ENCODE data around the gene NBPF12.
"Not testable (repeated sequence)": the region's sequence is repeated elsewhere in the genome, so short reads cannot be mapped to it uniquely, and the experiment has no call there.

The NBPF12 gene, protein sequence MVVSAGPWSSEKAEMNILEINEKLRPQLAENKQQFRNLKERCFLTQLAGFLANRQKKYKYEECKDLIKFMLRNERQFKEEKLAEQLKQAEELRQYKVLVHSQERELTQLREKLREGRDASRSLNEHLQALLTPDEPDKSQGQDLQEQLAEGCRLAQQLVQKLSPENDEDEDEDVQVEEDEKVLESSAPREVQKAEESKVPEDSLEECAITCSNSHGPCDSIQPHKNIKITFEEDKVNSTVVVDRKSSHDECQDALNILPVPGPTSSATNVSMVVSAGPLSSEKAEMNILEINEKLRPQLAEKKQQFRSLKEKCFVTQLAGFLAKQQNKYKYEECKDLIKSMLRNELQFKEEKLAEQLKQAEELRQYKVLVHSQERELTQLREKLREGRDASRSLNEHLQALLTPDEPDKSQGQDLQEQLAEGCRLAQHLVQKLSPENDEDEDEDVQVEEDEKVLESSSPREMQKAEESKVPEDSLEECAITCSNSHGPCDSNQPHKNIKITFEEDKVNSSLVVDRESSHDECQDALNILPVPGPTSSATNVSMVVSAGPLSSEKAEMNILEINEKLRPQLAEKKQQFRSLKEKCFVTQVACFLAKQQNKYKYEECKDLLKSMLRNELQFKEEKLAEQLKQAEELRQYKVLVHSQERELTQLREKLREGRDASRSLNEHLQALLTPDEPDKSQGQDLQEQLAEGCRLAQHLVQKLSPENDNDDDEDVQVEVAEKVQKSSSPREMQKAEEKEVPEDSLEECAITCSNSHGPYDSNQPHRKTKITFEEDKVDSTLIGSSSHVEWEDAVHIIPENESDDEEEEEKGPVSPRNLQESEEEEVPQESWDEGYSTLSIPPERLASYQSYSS (N-terminal part only)

DNA sequence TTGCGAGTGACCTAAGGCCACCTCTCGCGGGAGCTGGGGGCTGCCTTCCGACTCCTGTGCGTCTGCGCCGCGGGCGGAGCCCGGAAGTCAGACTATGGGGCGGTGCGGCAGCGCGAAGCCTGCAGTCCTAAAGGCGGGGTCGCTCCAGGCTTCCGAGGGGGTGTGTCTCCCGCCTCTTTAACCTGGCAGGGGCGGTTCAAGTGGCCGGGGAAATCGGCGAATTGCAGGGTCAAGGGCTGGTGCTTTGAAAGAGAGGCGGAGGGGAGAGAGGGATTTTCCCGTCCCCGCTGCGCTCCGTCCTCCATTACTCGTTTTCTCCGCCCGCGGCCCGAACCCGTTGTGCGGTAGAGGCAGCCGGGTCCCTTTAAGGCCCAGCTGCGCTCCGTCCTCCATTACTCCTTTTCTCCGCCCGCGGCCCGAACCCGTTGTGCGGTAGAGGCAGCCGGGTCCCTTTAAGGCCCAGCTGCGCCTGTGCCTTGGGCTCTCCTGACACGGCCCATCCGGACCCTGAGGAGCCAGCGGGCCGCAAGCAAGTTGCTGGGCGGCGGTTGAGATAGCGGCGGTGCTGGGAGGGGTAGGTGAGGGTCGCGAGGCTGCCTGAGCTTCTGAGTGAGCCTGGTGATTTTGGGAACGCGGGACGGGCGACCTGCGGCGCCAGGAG, at the start of gene NBPF12:
TSS of gene NBPF12 (plus strand) at position 83 of the 661 bp plus-strand sequence. CDS start 21,820 bp downstream, outside the sequence.
- peak; percentile 94 for DNase-seq

DNA sequence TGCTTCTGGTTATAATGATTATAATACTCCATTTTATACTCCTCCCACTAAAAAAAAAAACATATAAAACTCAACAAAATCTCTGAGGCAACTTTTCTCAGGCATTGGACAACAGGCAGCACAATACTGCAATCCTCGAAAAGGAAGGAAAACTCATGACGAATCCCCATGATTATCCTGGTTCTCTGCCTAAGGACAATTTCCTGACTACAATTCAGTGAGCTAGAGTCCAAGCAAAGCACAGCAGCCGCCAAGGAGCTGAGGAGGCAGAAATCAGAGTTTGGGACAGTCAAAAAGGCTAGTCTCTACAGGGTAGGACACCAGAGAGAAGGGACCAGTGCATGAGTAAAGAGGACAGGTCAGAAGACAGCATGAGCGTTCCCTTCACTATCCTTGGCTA, 46.8 kb upstream of the NBPF12 start:
- not testable (repeated sequence) for DNase-seq

DNA sequence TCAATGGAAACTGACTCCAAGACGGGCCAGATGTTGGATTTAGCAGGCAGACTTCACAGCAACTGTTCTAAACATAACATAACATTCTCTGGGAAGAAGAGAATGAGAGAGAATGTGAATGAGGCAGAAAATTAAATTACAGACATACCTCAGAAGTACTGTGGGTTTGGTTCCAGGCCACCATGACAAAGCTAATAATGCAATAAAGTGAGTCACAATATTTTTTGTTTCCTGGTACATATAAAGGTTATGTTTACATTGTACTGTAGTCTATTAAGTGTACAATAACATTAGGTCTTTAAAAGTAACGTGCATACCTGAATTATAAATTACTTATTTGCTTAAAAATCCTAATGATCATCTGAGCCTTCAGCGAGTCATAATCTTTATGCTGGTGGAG, 45.8 kb upstream of the NBPF12 start:
- DNase-seq = not testable (repeated sequence)

DNA sequence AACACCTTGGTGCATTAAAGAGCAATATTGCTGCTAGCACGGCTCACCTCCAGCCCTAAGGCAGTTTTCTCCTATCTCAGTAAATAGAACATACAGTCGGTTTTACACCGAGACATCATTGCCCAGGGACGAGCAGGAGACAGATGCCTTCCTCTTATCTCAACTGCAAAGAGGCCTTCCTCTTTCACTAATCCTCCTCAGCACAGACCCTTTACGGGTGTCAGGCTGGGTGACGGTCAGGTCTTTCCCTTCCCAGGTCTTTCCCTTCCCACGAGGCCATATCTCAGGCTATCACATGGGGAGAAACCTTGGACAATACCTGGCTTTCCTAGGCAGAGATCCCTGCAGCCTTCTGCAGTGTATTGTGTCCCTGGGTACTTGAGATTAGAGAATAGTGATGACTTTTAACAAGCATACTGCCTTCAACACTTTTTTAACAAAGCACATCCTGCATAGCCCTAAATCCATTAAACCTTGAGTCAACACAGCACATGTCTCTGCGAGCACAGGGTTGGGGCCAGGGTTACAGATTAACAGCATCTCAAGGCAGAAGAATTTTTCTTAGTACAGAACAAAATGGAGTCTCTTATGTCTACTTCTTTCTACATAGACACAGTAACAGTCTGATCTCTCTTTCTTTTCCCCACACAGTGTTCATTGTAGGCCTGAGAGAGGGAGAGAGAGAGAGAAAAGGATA, 30.4 kb upstream of the NBPF12 start:
- DNase-seq = peak; percentile 20

DNA sequence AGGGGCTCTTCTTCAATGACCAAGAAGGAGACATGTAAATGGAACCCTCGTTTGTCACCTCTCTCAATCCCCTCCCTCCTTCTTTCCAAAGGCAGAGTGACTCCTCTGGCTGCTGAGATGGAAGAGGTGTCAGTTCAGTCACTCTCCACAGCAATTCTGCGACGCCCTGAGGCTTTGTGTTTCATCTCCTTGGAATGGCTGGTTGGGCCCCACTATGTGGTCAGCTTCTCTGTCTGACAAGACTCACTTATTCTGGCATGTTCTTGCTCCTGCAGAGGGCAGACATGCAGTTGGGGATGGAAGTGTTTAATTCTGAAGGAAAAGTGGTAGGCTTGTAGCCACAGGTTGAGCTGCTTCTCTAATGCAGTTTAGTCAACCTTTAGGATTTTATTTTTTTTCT, 25.1 kb upstream of the NBPF12 start:
- DNase-seq = not testable (repeated sequence)

DNA sequence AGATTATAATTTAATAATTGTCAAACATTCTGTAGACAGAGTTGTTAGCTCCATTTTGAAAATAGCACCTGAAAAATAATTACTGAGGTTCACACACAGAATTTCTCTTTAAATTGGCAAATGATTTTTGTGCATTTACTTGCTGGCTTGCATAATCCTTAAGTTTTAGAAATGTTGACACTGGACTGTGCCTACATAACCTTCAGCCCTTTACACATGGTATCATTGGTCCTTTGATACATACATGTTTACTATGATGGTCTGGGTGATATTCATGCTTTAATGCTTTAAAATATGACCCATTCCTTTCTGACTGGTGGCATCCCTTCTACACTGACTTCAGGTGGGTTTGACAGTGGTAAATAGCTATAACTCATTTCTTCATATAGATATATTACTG, 17.3 kb upstream of the NBPF12 start:
- not testable (repeated sequence) for DNase-seq

DNA sequence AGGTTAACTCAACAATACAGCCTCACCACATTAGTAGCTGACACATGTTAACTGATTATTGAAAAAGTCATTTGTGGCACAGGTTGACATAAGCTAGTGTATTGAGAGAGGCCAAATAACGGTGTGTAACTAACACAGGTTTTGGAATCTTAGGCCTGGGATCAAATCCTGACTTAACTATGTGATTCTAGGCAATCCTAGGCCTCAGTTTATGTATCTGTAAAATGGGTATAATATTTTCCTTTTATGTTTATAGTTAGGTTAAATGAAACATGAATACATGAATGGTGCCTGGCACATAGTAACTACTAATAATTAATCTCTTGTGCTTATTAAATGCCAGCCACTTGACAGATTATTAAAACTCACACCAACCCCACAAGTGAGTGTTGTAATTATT, 15.5 kb upstream of the NBPF12 start:
- not testable (repeated sequence) for DNase-seq

DNA sequence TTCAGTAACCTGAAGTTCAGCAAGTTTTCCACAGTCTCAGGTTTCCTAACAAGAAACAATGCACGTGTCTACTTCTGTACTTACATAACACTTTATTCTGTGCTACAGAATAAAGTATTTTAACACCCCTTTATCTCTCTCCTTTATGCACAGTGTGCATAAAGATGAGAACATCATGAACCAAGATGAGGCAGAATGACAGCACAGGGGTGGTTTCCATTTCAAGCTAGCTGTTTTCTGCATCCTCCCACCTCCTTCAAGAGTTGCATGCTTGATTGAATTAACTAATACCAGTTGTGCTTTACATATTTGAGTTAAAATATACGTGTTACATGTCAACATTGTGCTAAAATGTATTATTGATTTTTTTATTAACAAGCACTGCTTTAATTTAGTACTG, 14.0 kb upstream of the NBPF12 start:
- DNase-seq = not testable (repeated sequence)

DNA sequence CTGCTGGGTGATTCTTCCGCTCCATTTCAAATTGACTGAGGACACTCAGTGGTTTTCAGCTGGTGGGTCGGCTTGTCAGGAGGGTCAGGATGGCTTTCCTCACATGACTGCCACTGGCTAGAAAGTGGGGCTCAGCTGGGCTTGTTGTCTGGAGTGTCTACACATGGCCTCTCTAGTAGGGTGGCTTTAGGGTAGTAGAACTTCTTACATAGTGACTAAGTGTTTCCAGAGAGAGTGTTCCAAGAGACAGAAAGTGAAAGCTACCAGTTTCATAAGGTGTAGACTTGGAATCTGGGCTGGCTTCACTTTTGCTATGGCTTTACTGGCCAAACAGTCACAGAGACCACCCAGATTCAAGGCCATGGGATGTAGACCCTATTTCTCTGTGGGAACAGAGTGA, 11.7 kb upstream of the NBPF12 start:
- DNase-seq = not testable (repeated sequence)

DNA sequence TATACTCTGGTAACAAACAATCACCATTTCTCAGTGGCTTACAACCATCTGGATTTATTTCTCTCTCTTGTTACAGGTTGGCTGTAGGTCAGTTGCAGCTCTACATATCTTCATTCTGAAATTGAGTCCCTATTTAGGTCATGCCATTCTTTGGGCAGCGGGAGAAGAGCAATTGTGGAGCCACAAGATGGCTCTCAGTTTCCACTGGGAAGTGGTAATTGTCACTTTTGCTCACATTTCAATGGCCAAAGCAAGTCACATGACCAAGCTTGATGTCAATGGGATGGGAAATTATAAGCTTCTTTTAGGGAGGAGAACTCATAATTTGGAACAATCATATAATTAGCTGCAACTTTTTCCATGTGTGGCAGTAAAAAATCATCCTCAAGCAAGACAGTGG, 7.9 kb upstream of the NBPF12 start:
- DNase-seq = not testable (repeated sequence)

DNA sequence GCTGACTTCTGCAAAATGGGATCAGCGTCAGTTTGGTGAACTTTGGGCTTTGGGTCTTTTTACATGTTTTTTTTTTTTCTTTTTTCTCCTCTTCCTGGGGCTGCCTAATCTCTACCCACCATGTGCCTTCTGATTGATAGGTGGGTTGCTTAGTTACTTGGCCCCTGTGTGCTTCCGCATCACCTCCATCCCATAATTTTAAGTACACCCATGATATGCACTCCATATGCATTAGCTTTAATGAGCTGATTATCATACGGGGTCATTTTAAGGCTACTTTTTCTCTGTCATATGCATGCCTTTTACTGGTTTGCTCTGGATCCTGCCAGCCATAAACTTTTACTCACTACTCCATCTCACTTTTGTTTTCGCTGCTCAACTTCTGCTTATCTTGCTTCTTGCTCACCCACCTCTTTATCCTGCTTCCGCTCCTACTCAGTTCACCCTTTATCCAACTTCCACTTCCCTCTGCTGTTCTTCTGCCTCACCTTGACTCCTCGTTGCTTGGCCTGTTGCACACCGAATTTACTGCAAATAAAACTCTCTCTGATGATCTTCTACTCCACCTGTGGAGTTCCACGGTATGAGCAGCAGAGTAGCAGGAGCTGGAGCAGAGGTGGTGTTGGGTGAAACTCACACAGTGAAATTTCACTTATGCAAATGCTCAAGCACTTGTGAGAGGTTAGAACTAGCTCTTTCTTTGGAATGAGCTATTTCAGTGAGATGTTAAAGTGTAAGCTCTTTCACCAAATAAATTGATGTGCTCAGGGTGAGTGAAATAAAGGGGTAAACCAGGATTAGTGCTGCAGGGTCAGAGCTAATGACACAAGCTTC, 3.5 kb upstream of the NBPF12 start:
- peak; percentile 83 for DNase-seq

DNA sequence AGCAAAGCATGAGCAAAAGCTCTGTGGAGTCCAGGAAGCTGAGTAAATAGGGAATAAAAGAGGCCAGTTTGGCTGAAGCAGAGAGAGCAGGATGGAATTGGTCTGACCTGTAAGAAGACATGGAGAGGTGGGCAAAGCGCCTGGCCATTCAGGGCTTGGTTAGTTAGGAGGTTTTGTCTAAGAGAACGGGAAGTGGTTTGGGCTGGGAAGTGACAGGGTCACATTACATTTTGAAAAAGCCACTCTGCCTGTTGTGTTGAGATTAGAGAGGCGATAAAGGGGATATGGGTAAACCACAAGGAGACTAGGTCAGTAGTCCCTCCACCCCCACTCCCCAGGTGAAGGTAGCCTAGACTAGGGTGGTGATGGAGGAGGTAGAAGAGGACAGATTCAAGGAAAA, 662 bp upstream of the NBPF12 start:
- DNase-seq = not testable (repeated sequence)

DNA sequence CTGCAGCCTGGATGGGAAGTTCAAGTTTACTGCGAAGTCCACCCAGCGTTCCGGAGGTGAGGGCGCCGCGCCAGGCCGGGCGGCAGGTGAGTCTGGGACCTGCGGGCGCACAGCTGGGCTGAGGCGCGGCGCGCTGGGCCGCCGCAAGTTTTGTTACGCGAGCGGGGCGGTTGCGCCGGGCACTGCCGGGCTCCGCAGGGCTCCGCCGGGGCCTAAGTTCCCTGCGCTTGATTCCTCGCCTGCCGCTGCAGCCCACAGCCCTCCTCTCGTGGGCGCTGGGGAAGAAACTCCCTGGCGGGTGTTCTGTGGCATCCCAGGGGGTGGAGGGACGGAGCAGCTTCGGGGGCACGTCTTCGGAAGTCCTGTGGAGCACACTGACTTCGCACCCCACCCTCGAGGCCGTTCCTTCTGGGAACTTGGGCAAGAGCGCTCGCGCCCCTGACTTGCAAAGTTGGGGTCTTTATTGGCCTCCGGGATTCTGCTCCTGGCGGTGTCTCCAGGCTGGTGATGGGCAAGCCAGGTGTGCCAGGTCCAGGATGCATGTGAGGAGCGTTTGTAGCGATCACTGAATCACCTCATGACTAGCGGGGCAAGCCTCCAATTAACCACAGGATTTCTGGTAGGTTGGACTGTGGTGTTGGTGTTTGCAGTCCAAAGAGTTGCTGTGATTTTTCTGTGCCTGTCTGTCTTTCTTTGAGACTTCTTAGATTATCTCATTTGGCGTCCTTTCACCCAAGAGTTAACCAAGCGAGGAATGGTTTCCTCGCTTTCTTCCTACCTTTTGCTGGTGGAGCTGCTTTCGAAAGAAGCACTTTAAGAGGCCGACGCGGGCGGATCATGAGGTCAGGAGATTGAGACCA, 1.0 kb downstream of the NBPF12 start:
- DNase-seq = peak; percentile 33

DNA sequence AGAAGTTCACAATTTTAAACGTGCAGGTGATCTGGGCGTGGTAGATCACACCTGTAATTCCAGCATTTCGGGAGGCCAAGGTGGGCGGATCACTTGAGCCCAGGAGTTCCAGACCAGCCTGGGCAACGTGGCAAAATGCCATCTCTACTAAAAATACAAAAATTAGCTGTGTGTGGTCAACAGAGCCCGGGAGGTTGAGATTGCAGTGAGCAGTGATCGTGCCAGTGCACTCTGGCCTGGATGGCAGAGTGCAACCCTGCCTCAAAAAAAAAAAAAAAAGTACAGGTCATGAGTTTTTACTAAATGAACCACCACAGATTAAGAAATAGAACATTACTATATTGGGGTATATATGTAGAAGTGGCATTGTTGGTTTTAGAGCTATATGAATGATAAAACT, 2.2 kb downstream of the NBPF12 start:
- DNase-seq = not testable (repeated sequence)

DNA sequence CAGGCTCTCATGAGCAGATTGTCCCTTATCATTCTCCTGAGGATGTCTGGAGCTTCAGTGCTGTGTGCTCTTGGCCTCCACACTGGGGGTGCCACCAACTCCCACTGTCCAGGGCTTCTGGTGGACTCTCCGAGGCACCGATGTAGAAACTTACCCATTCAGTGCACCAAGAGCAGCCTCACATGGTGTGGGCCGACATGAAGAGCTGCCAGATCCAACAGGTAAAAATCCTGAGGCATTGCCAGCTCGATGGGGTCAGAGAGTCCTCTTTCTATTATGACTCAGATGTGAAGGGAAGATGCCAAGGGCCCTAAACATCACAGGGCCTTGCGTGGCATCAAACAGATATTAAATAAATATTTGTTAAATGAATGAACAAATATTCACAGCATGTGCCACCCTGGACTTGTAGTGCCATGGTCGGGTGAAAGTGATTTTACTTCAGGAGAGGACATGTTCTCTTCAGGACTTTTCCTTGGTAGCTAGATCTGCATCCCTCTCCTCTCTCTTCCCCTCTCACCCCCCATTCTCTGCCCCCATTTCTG, 5.3 kb downstream of the NBPF12 start:
- DNase-seq = not testable (repeated sequence)

DNA sequence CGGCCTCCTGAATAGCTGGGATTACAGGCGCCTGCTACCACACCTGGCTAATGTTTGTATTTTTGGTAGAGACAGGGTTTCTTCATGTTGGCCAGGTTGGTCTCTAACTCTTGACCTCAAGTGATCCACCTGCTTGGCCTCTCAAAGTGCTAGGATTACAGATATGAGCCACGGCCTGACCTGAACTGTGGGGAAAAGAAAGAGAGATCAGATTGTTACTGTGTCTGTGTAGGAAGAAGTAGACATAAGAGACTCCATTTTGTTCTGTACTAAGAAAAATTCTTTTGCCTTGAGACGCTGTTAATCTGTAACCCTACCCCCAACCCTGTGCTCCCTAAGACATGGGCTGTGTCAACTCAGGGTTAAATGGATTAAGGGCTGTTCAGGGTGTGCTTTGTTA, 10.0 kb downstream of the NBPF12 start:
- DNase-seq = not testable (repeated sequence)

DNA sequence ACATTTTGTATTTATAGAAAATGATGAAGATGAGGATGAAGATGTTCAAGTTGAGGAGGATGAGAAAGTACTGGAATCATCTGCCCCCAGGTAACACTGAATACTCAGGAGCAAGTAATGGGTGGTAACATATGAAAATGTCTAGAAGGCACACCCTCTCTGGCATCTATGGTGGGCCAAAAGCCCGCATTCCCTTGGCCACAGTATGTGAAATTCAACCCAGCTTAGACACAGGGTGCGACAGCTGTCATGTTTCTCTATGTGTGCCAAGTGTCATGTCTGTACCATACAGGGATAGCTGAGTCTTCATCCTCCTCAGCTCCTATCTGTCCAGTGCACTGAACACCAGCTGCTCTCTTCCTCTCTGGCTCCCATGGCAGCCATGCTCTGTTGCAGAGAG, 26.2 kb downstream of the NBPF12 start:
- DNase-seq = not testable (repeated sequence)

DNA sequence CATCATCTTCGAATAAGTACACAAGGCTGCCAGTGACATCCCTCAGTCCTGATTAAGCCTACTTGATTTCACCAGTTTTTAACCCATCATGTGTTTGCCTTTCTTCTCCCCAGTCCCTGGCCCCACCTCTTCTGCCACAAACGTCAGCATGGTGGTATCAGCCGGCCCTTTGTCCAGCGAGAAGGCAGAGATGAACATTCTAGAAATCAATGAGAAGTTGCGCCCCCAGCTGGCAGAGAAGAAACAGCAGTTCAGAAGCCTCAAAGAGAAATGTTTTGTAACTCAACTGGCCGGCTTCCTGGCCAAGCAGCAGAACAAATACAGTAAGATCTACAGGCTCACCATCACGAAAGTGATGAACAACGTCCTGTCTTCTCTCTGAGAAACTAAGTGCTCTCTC, 28.2 kb downstream of the NBPF12 start:
- not testable (repeated sequence) for DNase-seq

DNA sequence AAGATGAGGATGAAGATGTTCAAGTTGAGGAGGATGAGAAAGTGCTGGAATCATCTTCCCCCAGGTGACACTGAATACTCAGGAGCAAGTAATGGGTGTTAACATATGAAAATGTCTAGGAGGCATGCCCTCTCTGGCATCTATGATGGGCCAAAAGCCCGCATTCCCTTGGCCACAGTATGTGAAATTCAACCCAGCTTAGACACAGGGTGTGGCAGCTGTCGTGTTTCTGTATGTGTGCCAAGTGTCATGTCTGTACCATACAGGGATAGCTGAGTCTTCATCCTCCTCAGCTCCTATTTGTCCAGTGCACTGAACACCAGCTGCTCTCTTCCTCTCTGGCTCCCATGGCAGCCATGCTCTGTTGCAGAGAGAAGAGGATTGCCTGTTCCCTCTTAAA, 32.5 kb downstream of the NBPF12 start:
- DNase-seq = not testable (repeated sequence)

DNA sequence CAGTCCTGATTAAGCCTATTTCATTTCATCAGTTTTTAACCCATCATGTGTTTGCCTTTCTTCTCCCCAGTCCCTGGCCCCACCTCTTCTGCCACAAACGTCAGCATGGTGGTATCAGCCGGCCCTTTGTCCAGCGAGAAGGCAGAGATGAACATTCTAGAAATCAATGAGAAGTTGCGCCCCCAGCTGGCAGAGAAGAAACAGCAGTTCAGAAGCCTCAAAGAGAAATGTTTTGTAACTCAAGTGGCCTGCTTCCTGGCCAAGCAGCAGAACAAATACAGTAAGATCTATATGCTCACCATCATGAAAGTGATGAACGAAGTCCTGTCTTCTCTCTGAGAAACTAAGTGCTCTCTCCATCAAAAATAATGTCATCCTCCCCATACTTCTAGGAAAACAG, 34.6 kb downstream of the NBPF12 start:
- not testable (repeated sequence) for DNase-seq

Data from OCI-M1 (cell line).